ENCODE results near the gene FOSL1. TPM values are rescaled to one million over a fixed set of nuclear protein-coding genes. Genes with fewer than 3 reads are reported as not detected.
A peak's percentile ranks its signal among the peaks of the same experiment; 100 is the strongest.

The FOSL1 gene
- total and polyA plus RNA-seq, 2 donors (not counting 1 experiment from before 2014, with no cell fraction given) = 2.3 TPM; not detected in 1

DNA sequence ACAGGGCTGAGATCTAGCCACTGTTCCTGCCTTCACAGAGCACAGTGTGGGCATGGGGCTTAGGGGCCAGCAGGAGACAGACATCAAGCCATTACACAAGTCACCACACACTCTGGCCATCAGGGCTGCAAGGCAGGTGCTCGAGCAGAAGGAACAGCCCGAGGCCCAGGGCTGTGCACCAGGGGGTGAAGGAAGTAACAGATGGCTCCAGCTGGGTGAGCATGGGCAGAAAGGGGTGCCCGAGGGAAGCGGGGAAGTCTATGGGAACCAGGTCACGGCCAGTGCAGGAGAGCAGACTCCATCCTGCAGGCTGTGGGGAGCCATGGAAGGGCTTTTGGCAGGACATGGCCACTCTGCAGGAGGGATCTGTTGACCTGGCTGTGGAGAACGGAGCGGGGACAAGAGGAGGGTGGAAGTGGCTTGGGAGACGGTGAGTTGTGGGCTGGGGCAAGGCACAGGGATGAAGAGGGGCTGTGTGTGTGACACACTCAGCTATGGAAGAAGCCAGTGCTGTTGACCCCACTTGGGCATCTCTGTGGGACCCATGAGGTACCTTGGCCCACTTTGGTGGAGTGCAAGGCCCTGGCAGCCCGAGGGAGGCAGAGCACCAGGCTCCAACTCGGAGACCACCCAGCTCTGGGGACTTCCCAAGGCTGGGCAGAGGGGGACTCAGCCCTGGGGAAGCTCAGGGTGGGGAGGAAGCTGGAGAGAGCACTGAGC is 15.1 kb upstream of the FOSL1 start:
- Mint-ChIP-seq H3K9me3 (ENCODE audit: insufficient read depth) (no peaks in the 10 kb centered on the region), H3K4me1 (peaks cover 41% of the 10 kb centered on the region), H3K4me3 (peak overlapping the region; percentile 39), H3K27ac (peak overlapping the region; percentile 47), H3K27me3 (peaks cover 11% of the 10 kb centered on the region)
- H4K20me1 ChIP-seq (ENCODE audit: control insufficient read depth, insufficient read depth, low read length, poor library complexity, severe bottlenecking) = peaks cover 2% of the 10 kb centered on the region
- DNase-seq (no peak), ATAC-seq (ENCODE audit: low read depth) (no peak)
- H3K9ac ChIP-seq (ENCODE audit: low read length) = no peak overlapping the region
- POLR2A ChIA-PET = no interaction called here
- no peak overlapping the region for H3K27ac ChIP-seq (ENCODE audit: low read length in 2 of 2)
- no peak for TF ChIP-seq EZH2 (IDR thresholded peaks at IDR 0.05; ENCODE audit: borderline replicate concordance, insufficient read depth, low read depth, low read length, poor library complexity, severe bottlenecking)
- TF ChIP-seq, protein P1, sequence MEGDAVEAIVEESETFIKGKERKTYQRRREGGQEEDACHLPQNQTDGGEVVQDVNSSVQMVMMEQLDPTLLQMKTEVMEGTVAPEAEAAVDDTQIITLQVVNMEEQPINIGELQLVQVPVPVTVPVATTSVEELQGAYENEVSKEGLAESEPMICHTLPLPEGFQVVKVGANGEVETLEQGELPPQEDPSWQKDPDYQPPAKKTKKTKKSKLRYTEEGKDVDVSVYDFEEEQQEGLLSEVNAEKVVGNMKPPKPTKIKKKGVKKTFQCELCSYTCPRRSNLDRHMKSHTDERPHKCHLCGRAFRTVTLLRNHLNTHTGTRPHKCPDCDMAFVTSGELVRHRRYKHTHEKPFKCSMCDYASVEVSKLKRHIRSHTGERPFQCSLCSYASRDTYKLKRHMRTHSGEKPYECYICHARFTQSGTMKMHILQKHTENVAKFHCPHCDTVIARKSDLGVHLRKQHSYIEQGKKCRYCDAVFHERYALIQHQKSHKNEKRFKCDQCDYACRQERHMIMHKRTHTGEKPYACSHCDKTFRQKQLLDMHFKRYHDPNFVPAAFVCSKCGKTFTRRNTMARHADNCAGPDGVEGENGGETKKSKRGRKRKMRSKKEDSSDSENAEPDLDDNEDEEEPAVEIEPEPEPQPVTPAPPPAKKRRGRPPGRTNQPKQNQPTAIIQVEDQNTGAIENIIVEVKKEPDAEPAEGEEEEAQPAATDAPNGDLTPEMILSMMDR (IDR thresholded peaks at IDR 0.05) = no peak
- H3K4me3 ChIP-seq (ENCODE audit: control extremely low read depth in 1 of 5, extremely low read depth in 1 of 5, insufficient read depth in 1 of 5, low read depth in 2 of 5, low read length in 4 of 5) = no peak overlapping the region
- CTCF ChIA-PET = interaction anchor here (2.5 kb wide), 1 partner anchor 25 kb away, joined by 8 read pairs; the partner anchor contains the start of gene CCDC85B
- 55% methylated on average over 10 of the region's 10 CpGs for WGBS (ENCODE audit: insufficient coverage)
- peaks cover 0 to 16% (median 3%) of the 10 kb centered on the region in 4 experiments for H3K27me3 ChIP-seq (replicated peaks in 1 of 4; ENCODE audit: control extremely low read depth in 1 of 4, control insufficient read depth in 3 of 4, insufficient read depth in 4 of 4, low read length in 3 of 4)
- intact Hi-C loops (cut with micrococcal nuclease) = no loop called here
- H3K79me2 ChIP-seq (ENCODE audit: control insufficient read depth, insufficient read depth, low read length) = peaks cover 39% of the 10 kb centered on the region
- H3K9me3 ChIP-seq (ENCODE audit: control extremely low read depth in 1 of 3, control insufficient read depth in 2 of 3, insufficient read depth in 1 of 3, low read length in 2 of 3) = no peaks in the 10 kb centered on the region
- H3K36me3 ChIP-seq (replicated peaks in 1 of 2; ENCODE audit: control extremely low read depth in 1 of 2, control insufficient read depth in 1 of 2, extremely low read depth in 1 of 2, insufficient read depth in 2 of 2, low read length in 1 of 2) = no peaks in the 10 kb centered on the region
- no peak overlapping the region for H2AFZ ChIP-seq (ENCODE audit: insufficient read depth, low read depth, low read length, poor library complexity, severe bottlenecking)
- peaks cover 12 to 45% of the 10 kb centered on the region in 2 donors for H3K4me1 ChIP-seq (ENCODE audit: control insufficient read depth in 2 of 2, insufficient read depth in 2 of 2, low read length in 2 of 2)
- no peak overlapping the region for H3K4me2 ChIP-seq (replicated peaks; ENCODE audit: low read depth, low read length, poor library complexity, severe bottlenecking)

DNA sequence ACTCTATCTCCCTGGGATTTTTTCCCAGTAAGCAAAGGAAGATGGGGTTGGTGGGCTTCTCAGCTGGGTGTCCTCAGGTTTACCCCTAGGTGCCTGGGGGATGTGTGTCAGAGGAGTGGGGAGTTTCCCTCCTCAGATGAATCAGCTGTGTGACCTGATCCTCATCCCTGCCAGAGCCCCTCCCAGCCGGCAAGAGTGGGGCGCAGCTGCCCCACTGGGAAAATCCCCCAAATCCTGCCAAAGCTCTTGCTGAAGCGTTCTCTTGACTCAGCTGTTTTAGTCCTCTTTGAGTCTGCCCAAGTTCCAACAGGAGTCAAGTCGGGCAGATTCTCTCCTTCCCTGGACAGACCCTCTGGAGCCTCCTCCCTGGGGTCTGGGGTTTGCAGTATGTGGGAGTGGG is 12.7 kb upstream of the FOSL1 start:
- Histone ChIP-seq H3K27me3 (replicated peaks in 1 of 4; ENCODE audit: control extremely low read depth in 1 of 4, control insufficient read depth in 3 of 4, insufficient read depth in 4 of 4, low read length in 3 of 4) (peaks cover 0 to 28% (median 4%) of the 10 kb centered on the region in 4 experiments), H3K79me2 (ENCODE audit: control insufficient read depth, insufficient read depth, low read length) (peaks cover 22% of the 10 kb centered on the region), H3K9ac (ENCODE audit: low read length) (no peak overlapping the region), H3K4me3 (ENCODE audit: control extremely low read depth in 1 of 5, extremely low read depth in 1 of 5, insufficient read depth in 1 of 5, low read depth in 2 of 5, low read length in 4 of 5) (no peak overlapping the region), H3K9me3 (ENCODE audit: control extremely low read depth in 1 of 3, control insufficient read depth in 2 of 3, insufficient read depth in 1 of 3, low read length in 2 of 3) (no peaks in the 10 kb centered on the region), H3K4me1 (ENCODE audit: control insufficient read depth in 2 of 2, insufficient read depth in 2 of 2, low read length in 2 of 2) (peaks cover 6 to 35% of the 10 kb centered on the region in 2 donors), H3K4me2 (replicated peaks; ENCODE audit: low read depth, low read length, poor library complexity, severe bottlenecking) (no peak overlapping the region), H3K27ac (ENCODE audit: low read length in 2 of 2) (no peak overlapping the region), H2AFZ (ENCODE audit: insufficient read depth, low read depth, low read length, poor library complexity, severe bottlenecking) (no peak overlapping the region), H3K36me3 (replicated peaks in 1 of 2; ENCODE audit: control extremely low read depth in 1 of 2, control insufficient read depth in 1 of 2, extremely low read depth in 1 of 2, insufficient read depth in 2 of 2, low read length in 1 of 2) (no peaks in the 10 kb centered on the region), H4K20me1 (ENCODE audit: control insufficient read depth, insufficient read depth, low read length, poor library complexity, severe bottlenecking) (no peaks in the 10 kb centered on the region)
- Mint-ChIP-seq H3K4me1 (peaks cover 32% of the 10 kb centered on the region), H3K27ac (no peak overlapping the region), H3K4me3 (no peak overlapping the region), H3K9me3 (ENCODE audit: insufficient read depth) (no peaks in the 10 kb centered on the region), H3K27me3 (peaks cover 24% of the 10 kb centered on the region)
- intact Hi-C loops (cut with micrococcal nuclease) = no loop called here
- TF ChIP-seq EZH2 (IDR thresholded peaks at IDR 0.05; ENCODE audit: borderline replicate concordance, insufficient read depth, low read depth, low read length, poor library complexity, severe bottlenecking) = no peak
- TF ChIP-seq, protein P1 (IDR thresholded peaks at IDR 0.05) = no peak
- ATAC-seq (ENCODE audit: low read depth) (no peak), DNase-seq (no peak)
- ChIA-PET CTCF (interaction anchor here (2.2 kb wide), 1 partner anchor 29 kb away, joined by 6 read pairs; no protein-coding TSS in a partner anchor), POLR2A (no interaction called here)
- 90% methylated on average over 4 of the region's 4 CpGs for WGBS (ENCODE audit: insufficient coverage)
